Right lobe of liver (tissue), 6 donors: ENCODE data around the gene PLIN5. TPM values are rescaled to one million over a fixed set of nuclear protein-coding genes. Genes with fewer than 3 reads are reported as not detected.

Experiments used
- ATAC-seq, 4 donors: fragments of 200-7000 bp; cut with Tn5 transposase; one replicate each; pipeline ENCODE4 v1.9.1; 2020; ENCODE audit warnings: mild to moderate bottlenecking in 4 of 4, moderate library complexity in 4 of 4
- DNase-seq, 3 donors: peaks; one replicate each; pipeline ENCODE4 v3.0.0-alpha.2; 2020
- H3K27ac ChIP-seq, 3 donors: fragments of 200-600 bp; one replicate each; pipeline ENCODE4 v1.8.0; 2022
- H3K27me3 ChIP-seq, 2 donors: fragments of 200-600 bp; one replicate each; pipeline ENCODE4 v1.8.0; 2022
- H3K36me3 ChIP-seq, 4 donors: fragments of 200-600 bp; sonication (generic) in 1 of 4; one replicate each; pipeline versions ENCODE4 v1.5.1 to v1.8.0; 2017 to 2022; ENCODE audit warnings: control low read depth in 1 of 4
- H3K4me1 ChIP-seq, 4 donors: fragments of 200-600 bp; sonication (generic) in 1 of 4; one replicate each; pipeline versions ENCODE4 v1.5.1 to v1.8.0; 2017 to 2022; ENCODE audit warnings: control low read depth in 1 of 4
- H3K4me3 ChIP-seq, 3 donors: fragments of 200-600 bp; one replicate each; pipeline ENCODE4 v1.8.0; 2022
- H3K9me3 ChIP-seq, 4 donors: fragments of 200-600 bp; sonication (generic) in 1 of 4; one replicate each; pipeline versions ENCODE4 v1.5.1 to v1.8.0; 2017 to 2022; ENCODE audit warnings: control low read depth in 1 of 4
- POLR2A ChIP-seq: fragments of 450-650 bp; IDR thresholded peaks from one replicate; pipeline ENCODE4 v1.6.1; 2017; ENCODE audit warnings: antibody characterized with exemption, mild to moderate bottlenecking
- WGBS: methylation state at CpG from one replicate; pipeline ENCODE4 v1.1.6; 2018; ENCODE audit warnings: low coverage, low lambda C conversion rate; ENCODE audit not compliant: insufficient coverage; ENCODE audit errors: missing lambda C conversion rate; 5-methylcytosine and 5-hydroxymethylcytosine counted together
- intact Hi-C, 2 donors: fragments of 100-400 bp; cut with DNase I; formaldehyde crosslinking; loops; one replicate each; pipeline versions ENCODE4 v1.11.2 to v1.14.1; 2022
- total RNA-seq, 6 experiments: library from RNA; depleted of rRNA in 2 of 6; stranded (reverse); fragments of >200 nt in 2 of 6; fragmentation: NEBNext Ultra II Directional in 3 of 6; extraction: Animal tissue kit (Norgen Biotek cat#: 25700) in 3 of 6; gene quantifications; one replicate each; pipeline versions ENCODE4 v1.1.0 to v1.2.4, GENCODE V29; 2016 to 2023
- TF ChIP-seq, protein P1 (sequence below), 4 donors: fragments of 200-600 bp in 3 of 4; fragments of 450-650 bp in 1 of 4; IDR thresholded peaks; one replicate each; pipeline versions ENCODE4 v1.5.1 to v1.8.0; 2016 to 2022; ENCODE audit warnings: antibody characterized with exemption in 4 of 4, mild to moderate bottlenecking in 2 of 4
- donor health status: DM: no; HTN: yes; CAD: no.
- donor health status: DM: no; HTN: no; CAD: no.
- donor health status: DM: no; HTN: no; CAD: no.
- donor health status: DM: no; HTN: yes; CAD: no.
- donor health status: DM: no; HTN: yes; CAD: no.

The PLIN5 gene
- total RNA-seq, 6 experiments from 2014 or later, result 35.0 to 149 (median 117) TPM

DNA sequence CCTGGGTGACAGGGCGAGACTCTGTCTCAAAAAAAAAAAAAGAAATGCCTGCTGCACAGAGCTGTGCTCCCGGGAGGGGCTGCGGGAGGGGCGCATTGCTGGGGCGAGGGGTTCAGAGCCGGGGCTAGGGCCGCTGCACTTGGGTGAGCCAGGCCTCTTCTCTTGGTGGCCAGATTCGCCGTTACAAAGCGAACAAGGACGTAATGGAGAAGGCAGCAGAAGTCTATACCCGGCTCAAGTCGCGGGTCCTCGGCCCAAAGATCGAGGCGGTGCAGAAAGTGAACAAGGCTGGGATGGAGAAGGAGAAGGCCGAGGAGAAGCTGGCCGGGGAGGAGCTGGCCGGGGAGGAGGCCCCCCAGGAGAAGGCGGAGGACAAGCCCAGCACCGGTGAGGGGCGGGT, 35.7 kb downstream of the PLIN5 start:
- no peak for DNase-seq
- WGBS, result 94% methylated on average over 11 of the region's 23 CpGs
- ATAC-seq, result no peak
- no peaks in the 10 kb centered on the region for H3K4me1 ChIP-seq
- no peak overlapping the region for H3K4me3 ChIP-seq
- intact Hi-C loops, result loop anchor here in 1 of 2 donors (10.0 kb wide), 1 partner anchor 235 kb away; no protein-coding TSS in a partner anchor
- H3K36me3 ChIP-seq, result peaks cover 0 to 46% (median 1%) of the 10 kb centered on the region in 4 donors
- no peaks in the 10 kb centered on the region for H3K9me3 ChIP-seq
- no peak for TF ChIP-seq POLR2A
- TF ChIP-seq, protein P1, sequence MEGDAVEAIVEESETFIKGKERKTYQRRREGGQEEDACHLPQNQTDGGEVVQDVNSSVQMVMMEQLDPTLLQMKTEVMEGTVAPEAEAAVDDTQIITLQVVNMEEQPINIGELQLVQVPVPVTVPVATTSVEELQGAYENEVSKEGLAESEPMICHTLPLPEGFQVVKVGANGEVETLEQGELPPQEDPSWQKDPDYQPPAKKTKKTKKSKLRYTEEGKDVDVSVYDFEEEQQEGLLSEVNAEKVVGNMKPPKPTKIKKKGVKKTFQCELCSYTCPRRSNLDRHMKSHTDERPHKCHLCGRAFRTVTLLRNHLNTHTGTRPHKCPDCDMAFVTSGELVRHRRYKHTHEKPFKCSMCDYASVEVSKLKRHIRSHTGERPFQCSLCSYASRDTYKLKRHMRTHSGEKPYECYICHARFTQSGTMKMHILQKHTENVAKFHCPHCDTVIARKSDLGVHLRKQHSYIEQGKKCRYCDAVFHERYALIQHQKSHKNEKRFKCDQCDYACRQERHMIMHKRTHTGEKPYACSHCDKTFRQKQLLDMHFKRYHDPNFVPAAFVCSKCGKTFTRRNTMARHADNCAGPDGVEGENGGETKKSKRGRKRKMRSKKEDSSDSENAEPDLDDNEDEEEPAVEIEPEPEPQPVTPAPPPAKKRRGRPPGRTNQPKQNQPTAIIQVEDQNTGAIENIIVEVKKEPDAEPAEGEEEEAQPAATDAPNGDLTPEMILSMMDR (IDR thresholded peaks at IDR 0.05), result no peak
- no peak overlapping the region for H3K27ac ChIP-seq
- no peaks in the 10 kb centered on the region for H3K27me3 ChIP-seq

DNA sequence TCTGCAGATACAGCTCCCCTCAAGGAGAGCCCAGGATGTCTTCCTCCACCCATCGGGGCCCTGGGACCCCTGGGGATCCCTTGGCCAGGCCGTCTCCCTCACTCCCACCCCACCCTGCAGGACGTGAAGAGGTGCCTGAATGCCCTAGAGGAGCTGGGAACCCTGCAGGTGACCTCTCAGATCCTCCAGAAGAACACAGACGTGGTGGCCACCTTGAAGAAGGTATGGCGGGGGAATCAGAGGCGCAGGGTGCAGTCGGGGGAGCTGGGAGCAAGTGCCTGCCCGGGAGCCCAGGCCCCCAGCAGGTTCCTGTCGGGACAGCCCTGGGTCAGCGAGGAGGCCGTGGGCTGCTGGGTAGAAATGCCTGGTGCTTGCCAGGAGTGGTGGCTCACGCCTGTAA, 36.3 kb downstream of the PLIN5 start:
- no peak overlapping the region for H3K4me3 ChIP-seq
- H3K27ac ChIP-seq, result no peak overlapping the region
- H3K9me3 ChIP-seq, result no peaks in the 10 kb centered on the region
- TF ChIP-seq, protein P1 (IDR thresholded peaks at IDR 0.05), result no peak
- no peak for TF ChIP-seq POLR2A
- H3K27me3 ChIP-seq, result no peaks in the 10 kb centered on the region
- ATAC-seq (no peak), DNase-seq (no peak)
- intact Hi-C loops, result loop anchor here in 1 of 2 donors (10.0 kb wide), 1 partner anchor 234 kb away; no protein-coding TSS in a partner anchor
- peaks cover 0 to 48% (median 2%) of the 10 kb centered on the region in 4 donors for H3K36me3 ChIP-seq
- no peaks in the 10 kb centered on the region for H3K4me1 ChIP-seq
- WGBS, result 80% methylated on average over 1 of the region's 12 CpGs

DNA sequence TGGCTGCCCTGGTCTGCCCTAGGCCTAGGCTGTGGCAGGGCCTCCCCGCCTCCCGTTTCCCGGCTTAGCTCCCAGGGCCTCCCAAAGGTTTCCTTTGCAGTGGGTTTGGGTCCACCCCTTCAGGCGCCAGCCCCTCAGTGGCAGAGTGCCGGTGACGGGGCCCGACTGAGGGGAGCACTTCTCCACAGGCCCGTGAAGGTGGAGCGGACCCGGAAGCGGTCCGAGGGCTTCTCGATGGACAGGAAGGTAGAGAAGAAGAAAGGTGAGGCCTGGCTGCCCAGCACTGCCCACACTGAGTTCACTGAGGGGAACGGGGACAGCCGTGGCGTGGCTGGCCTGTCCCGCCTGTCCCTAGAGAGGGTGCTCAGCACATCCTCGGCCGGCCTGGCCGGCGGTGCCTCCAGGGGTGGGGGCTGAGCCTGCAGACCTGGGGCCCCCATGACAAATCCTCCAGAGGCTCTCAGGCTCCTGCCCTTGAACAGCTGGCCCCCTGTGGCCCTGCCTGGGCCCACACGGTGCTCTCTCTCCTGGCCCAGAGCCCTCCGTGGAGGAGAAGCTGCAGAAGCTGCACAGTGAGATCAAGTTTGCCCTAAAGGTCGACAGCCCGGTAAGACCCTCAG, 37.1 kb downstream of the PLIN5 start:
- Histone ChIP-seq H3K9me3 (no peaks in the 10 kb centered on the region), H3K27me3 (no peaks in the 10 kb centered on the region), H3K4me3 (no peak overlapping the region), H3K27ac (no peak overlapping the region), H3K4me1 (no peaks in the 10 kb centered on the region), H3K36me3 (peaks cover 0 to 41% (median 2%) of the 10 kb centered on the region in 4 donors)
- no peak for DNase-seq
- no peak for ATAC-seq
- TF ChIP-seq, protein P1 (IDR thresholded peaks at IDR 0.05), result no peak
- TF ChIP-seq POLR2A, result no peak
- WGBS, result 95% methylated on average over 7 of the region's 25 CpGs
- intact Hi-C loops, result loop anchor here in 1 of 2 donors (10.0 kb wide), 1 partner anchor 233 kb away; no protein-coding TSS in a partner anchor

DNA sequence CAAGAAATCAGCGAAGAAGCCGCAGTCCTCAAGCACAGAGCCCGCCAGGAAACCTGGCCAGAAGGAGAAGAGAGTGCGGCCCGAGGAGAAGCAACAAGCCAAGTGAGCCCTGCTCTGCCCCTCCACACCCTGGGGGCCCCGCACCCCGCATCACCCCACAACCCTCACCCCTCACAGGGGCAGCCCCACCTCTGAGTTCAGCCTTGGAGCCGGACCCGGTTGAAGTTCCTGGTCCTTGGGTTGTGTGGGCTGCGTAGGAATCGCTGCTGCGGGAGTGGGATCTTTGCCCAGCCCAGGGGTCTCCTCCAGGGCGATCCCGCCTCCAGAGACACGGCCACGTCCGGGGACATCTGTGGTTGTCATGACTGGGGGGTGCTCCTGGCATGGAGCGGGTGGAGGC, 38.7 kb downstream of the PLIN5 start:
- DNase-seq (no peak), ATAC-seq (no peak)
- TF ChIP-seq POLR2A, result no peak
- TF ChIP-seq, protein P1 (IDR thresholded peaks at IDR 0.05), result no peak
- H3K4me3 ChIP-seq, result no peak overlapping the region
- H3K9me3 ChIP-seq, result no peaks in the 10 kb centered on the region
- H3K4me1 ChIP-seq, result no peaks in the 10 kb centered on the region
- WGBS, result 100% methylated on average over 2 of the region's 18 CpGs
- H3K27me3 ChIP-seq, result no peaks in the 10 kb centered on the region
- intact Hi-C loops, result loop anchor here in 1 of 2 donors (10.0 kb wide), 1 partner anchor 232 kb away; no protein-coding TSS in a partner anchor
- H3K27ac ChIP-seq, result no peak overlapping the region
- H3K36me3 ChIP-seq, result peaks cover 0 to 32% (median 7%) of the 10 kb centered on the region in 4 donors
